HCT116 (cell line): Measurements from ENCODE around the gene PPFIA1.

Experiments used
- CEBPB ChIP-seq: IDR thresholded peaks from 2 replicates; pipeline ENCODE4 v1.6.1; 2012; ENCODE audit warnings: low read depth
- CTCF ChIP-seq, 3 experiments: fragments of 200-600 bp in 1 of 3; sonication (generic) in 1 of 3; IDR thresholded peaks in 2 of 3; conservative IDR thresholded peaks in 1 of 3; 2 replicates each; pipeline ENCODE4 v1.5.1; 2012 to 2017; ENCODE audit warnings: low read depth in 2 of 3, low read length in 2 of 3, antibody characterized with exemption in 1 of 3, borderline replicate concordance in 1 of 3, control low read depth in 1 of 3, mild to moderate bottlenecking in 1 of 3, mixed read lengths in 1 of 3, mixed run types in 1 of 3, moderate library complexity in 1 of 3; ENCODE audit not compliant: insufficient read depth in 1 of 3
- EZH2 ChIP-seq: fragments of 200-600 bp; sonication (generic); IDR thresholded peaks from 2 replicates; pipeline ENCODE4 v1.6.1; 2017; ENCODE audit warnings: antibody characterized with exemption, mixed run types
- MAX ChIP-seq: IDR thresholded peaks from 2 replicates; pipeline ENCODE4 v1.6.1; 2012
- POLR2A ChIP-seq: IDR thresholded peaks from 2 replicates; pipeline ENCODE4 v1.7.0; 2011; ENCODE audit warnings: borderline replicate concordance; ENCODE audit not compliant: insufficient read depth, insufficient read length; ENCODE audit errors: extremely low read depth
- POLR2AphosphoS5 ChIP-seq: IDR thresholded peaks from 2 replicates; pipeline ENCODE4 v1.6.1; 2011; ENCODE audit warnings: mild to moderate bottlenecking, low read depth, low read length, moderate library complexity
- SIN3A ChIP-seq: IDR thresholded peaks from 2 replicates; pipeline ENCODE4 v1.6.1; 2012; ENCODE audit warnings: low read depth
- SRF ChIP-seq: IDR thresholded peaks from 2 replicates; pipeline ENCODE4 v1.6.1; 2012; ENCODE audit warnings: low read depth
- YY1 ChIP-seq: IDR thresholded peaks from 2 replicates; pipeline ENCODE4 v1.6.1; 2011; ENCODE audit warnings: low read length, low read depth, moderate library complexity, mild to moderate bottlenecking; ENCODE audit not compliant: insufficient replicate concordance; ENCODE audit errors: extremely low read depth
- ZBTB33 ChIP-seq: IDR thresholded peaks from 2 replicates; pipeline ENCODE4 v1.6.1; 2011; ENCODE audit warnings: mild to moderate bottlenecking, low read length, moderate library complexity; ENCODE audit not compliant: insufficient replicate concordance; ENCODE audit errors: extremely low read depth
- ZFX ChIP-seq: fragments of 450-650 bp; IDR thresholded peaks from 2 replicates; pipeline ENCODE4 v1.6.1; 2017
- ZNF274 ChIP-seq: fragments of 200-500 bp; sonication (Bioruptor generic); IDR thresholded peaks from 2 replicates; pipeline ENCODE4 v1.6.1; 2014; ENCODE audit warnings: mild to moderate bottlenecking, low read depth, low read length, inconsistent platforms

GRCh38 chr11:70341881-70342429, 71.5 kb downstream of the PPFIA1 start:
- TF ChIP-seq POLR2A (no peak), CTCF (IDR thresholded peaks at IDR 0.05 in 2 of 3, conservative IDR thresholded peaks at IDR 0.05 in 1 of 3; ENCODE audit: borderline replicate concordance in 1 of 3, insufficient read depth in 1 of 3, low read depth in 2 of 3, low read length in 2 of 3) (no peak), POLR2AphosphoS5 (no peak), EZH2 (no peak), ZBTB33 (no peak), ZFX (no peak), ZNF274 (no peak), SRF (no peak), CEBPB (no peak), MAX (no peak), YY1 (no peak), SIN3A (no peak)
